BE2C (cell line): Measurements from ENCODE around the gene PGAP6.

Experiments used
- DNase-seq: peaks from one replicate; pipeline ENCODE4 v3.0.0-alpha.2; 2020
- H3K27me3 ChIP-seq: fragments of 250-450 bp; sonication (Bioruptor Pico); 2 replicates; pipeline ENCODE4 v1.5.1; 2020; ENCODE audit warnings: mild to moderate bottlenecking
- H3K36me3 ChIP-seq: fragments of 250-450 bp; sonication (Bioruptor Pico); 2 replicates; pipeline ENCODE4 v1.5.1; 2020; ENCODE audit warnings: mild to moderate bottlenecking
- H3K4me1 ChIP-seq: fragments of 250-450 bp; sonication (Bioruptor Pico); 2 replicates; pipeline ENCODE4 v1.5.1; 2020
- H3K4me3 ChIP-seq: 2 replicates; pipeline ENCODE4 v1.5.1; 2011; ENCODE audit warnings: low read depth, low read length
- H3K9me3 ChIP-seq: fragments of 250-450 bp; sonication (Bioruptor Pico); 2 replicates; pipeline ENCODE4 v1.5.1; 2020
- CTCF ChIP-seq: IDR thresholded peaks from 2 replicates; pipeline ENCODE4 v1.5.1; 2012; ENCODE audit warnings: mild to moderate bottlenecking, low read depth, low read length

PGAP6 gene

GRCh38 chr16:322476-323143, 59.2 kb downstream of the PGAP6 start:
- no peaks in the 10 kb centered on the region for H3K36me3 ChIP-seq
- H3K4me1 ChIP-seq, result no peaks in the 10 kb centered on the region; the same call in 1 of the 2 replicates
- no peaks in the 10 kb centered on the region for H3K27me3 ChIP-seq

GRCh38 chr16:321532-321931, 60.2 kb downstream of the PGAP6 start:
- no peaks in the 10 kb centered on the region for H3K9me3 ChIP-seq
- no peaks in the 10 kb centered on the region; the same call in 1 of the 2 replicates for H3K4me1 ChIP-seq
- no peak for TF ChIP-seq CTCF
- H3K4me3 ChIP-seq, result no peak overlapping the region
- DNase-seq, result no peak
- no peaks in the 10 kb centered on the region for H3K36me3 ChIP-seq
- H3K27me3 ChIP-seq, result no peaks in the 10 kb centered on the region

More at GRCh38 chr16:322476-323143, 59.2 kb downstream of the PGAP6 start:
- H3K4me3 ChIP-seq, result no peak overlapping the region
- no peak for DNase-seq
- TF ChIP-seq CTCF, result no peak
- H3K9me3 ChIP-seq, result no peaks in the 10 kb centered on the region
